GM23248 (cell line): ENCODE results near the gene ZNF407. TPM values are rescaled to one million over a fixed set of nuclear protein-coding genes. Genes with fewer than 3 reads are reported as not detected.

Experiments used
- DNase-seq: peaks from one replicate; pipeline ENCODE4 v3.0.0-alpha.2; 2015
- H2AFZ ChIP-seq: fragments of 200-600 bp; sonication (generic); 2 replicates; pipeline ENCODE4 v1.6.1; 2016; ENCODE audit warnings: antibody characterized with exemption
- H3F3A ChIP-seq: fragments of 200-600 bp; sonication (generic); 2 replicates; pipeline ENCODE4 v1.6.1; 2016; ENCODE audit warnings: mild to moderate bottlenecking, antibody characterized with exemption, mixed run types; ENCODE audit not compliant: insufficient read depth
- H3K27ac ChIP-seq: fragments of 200-600 bp; sonication (generic); 2 replicates; pipeline ENCODE4 v1.5.1; 2016; ENCODE audit warnings: mild to moderate bottlenecking
- H3K27me3 ChIP-seq: fragments of 200-600 bp; sonication (generic); replicated peaks from 2 replicates; pipeline ENCODE4 v1.6.1; 2016; ENCODE audit warnings: mild to moderate bottlenecking; ENCODE audit not compliant: insufficient read depth
- H3K36me3 ChIP-seq: fragments of 200-600 bp; sonication (generic); 2 replicates; pipeline ENCODE4 v1.6.1; 2016; ENCODE audit warnings: low read depth, mild to moderate bottlenecking
- H3K4me1 ChIP-seq: fragments of 200-600 bp; sonication (generic); 2 replicates; pipeline ENCODE4 v1.6.1; 2016; ENCODE audit warnings: mild to moderate bottlenecking; ENCODE audit not compliant: insufficient read depth
- H3K4me2 ChIP-seq: fragments of 200-600 bp; sonication (generic); one replicate; pipeline ENCODE4 v1.6.1; 2016; ENCODE audit warnings: mild to moderate bottlenecking; ENCODE audit not compliant: unreplicated experiment
- H3K4me3 ChIP-seq: fragments of 200-600 bp; sonication (generic); 2 replicates; pipeline ENCODE4 v1.5.1; 2016; ENCODE audit warnings: mild to moderate bottlenecking
- H3K79me2 ChIP-seq: fragments of 200-600 bp; sonication (generic); 2 replicates; pipeline ENCODE4 v1.6.1; 2016; ENCODE audit warnings: mild to moderate bottlenecking; ENCODE audit not compliant: insufficient read depth
- H3K9ac ChIP-seq: fragments of 200-600 bp; sonication (generic); 2 replicates; pipeline ENCODE4 v1.6.1; 2016; ENCODE audit warnings: mild to moderate bottlenecking
- H3K9me2 ChIP-seq: fragments of 200-600 bp; sonication (generic); 2 replicates; pipeline ENCODE4 v1.6.1; 2016; ENCODE audit warnings: mixed run types, mild to moderate bottlenecking, moderate library complexity; ENCODE audit not compliant: insufficient read depth
- H3K9me3 ChIP-seq: fragments of 200-600 bp; sonication (generic); one replicate; pipeline ENCODE4 v1.6.1; 2017; ENCODE audit warnings: low read depth
- H4K20me1 ChIP-seq: fragments of 200-600 bp; sonication (generic); 2 replicates; pipeline ENCODE4 v1.6.0; 2016; ENCODE audit not compliant: insufficient read depth
- EZH2 ChIP-seq: fragments of 200-600 bp; sonication (generic); IDR thresholded peaks from 2 replicates; pipeline ENCODE4 v1.6.1; 2018; ENCODE audit warnings: antibody characterized with exemption, mild to moderate bottlenecking; ENCODE audit not compliant: insufficient read depth, poor library complexity, severe bottlenecking
- EZH2phosphoT487 ChIP-seq: fragments of 200-600 bp; sonication (generic); IDR thresholded peaks from 2 replicates; pipeline ENCODE4 v1.6.1; 2018; ENCODE audit warnings: antibody characterized with exemption, moderate library complexity, mild to moderate bottlenecking, low read depth; ENCODE audit not compliant: insufficient read depth
- WGBS, 2 experiments: methylation state at CpG; one replicate each; pipeline ENCODE4 v1.1.6; 2015 to 2017; ENCODE audit warnings: low lambda C conversion rate in 2 of 2, low coverage in 1 of 2; ENCODE audit errors: missing lambda C conversion rate in 2 of 2; 5-methylcytosine and 5-hydroxymethylcytosine counted together
- in situ Hi-C: fragments of 300-500 bp; cut with MboI; formaldehyde crosslinking; loops from 2 replicates; pipeline ENCODE4 v1.15.0; 2020
- polyA plus RNA-seq: library from polyadenylated mRNA; unstranded; fragments of >200 nt; fragmentation: Nextera tagmentation; extraction: Ambion mirVana; gene quantifications from 2 replicates; pipeline ENCODE4 v1.2.1, GENCODE V29; 2016
- total RNA-seq: library from RNA; depleted of rRNA; stranded (reverse); fragments of >200 nt; shearing (Covaris generic); gene quantifications from 2 replicates; pipeline ENCODE4 v1.2.3, GENCODE V29; 2014

ZNF407 gene
- total and polyA plus RNA-seq, 2 experiments from 2014 or later: 2.6 to 6.3 TPM

DNA sequence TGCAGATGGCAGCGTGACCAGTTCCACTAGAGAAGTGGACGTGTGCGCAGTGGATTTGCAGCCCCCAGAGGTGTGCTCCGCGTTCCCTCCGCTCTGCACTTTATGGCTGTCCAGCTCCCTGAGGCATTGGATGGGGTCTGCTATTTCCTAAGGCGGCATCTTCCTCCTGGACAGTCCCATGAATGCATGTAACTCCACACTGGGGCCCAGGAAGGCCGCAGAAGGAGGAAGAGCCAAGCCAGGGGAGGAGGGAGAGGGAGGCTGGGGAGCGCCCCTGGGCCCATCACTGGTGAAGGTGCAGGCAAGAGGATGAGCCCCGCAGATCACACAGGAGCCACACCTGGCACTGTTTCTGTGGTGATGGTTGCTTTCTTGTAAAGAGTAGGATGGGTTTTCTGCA lies 512.1 kb downstream of the ZNF407 start:
- in situ Hi-C loops: no loop called here
- Histone ChIP-seq H3K9ac (no peak overlapping the region), H3K79me2 (no peaks in the 10 kb centered on the region), H3K4me3 (no peak overlapping the region), H3K9me3 (no peaks in the 10 kb centered on the region), H4K20me1 (no peaks in the 10 kb centered on the region), H3K9me2 (no peaks in the 10 kb centered on the region), H3K27ac (no peak overlapping the region), H3K36me3 (no peaks in the 10 kb centered on the region), H3K27me3 (no peaks in the 10 kb centered on the region), H3K4me2 (no peak overlapping the region), H3F3A (no peaks in the 10 kb centered on the region), H3K4me1 (no peaks in the 10 kb centered on the region), H2AFZ (no peak overlapping the region)
- DNase-seq: no peak
- TF ChIP-seq EZH2phosphoT487: no peak
- TF ChIP-seq EZH2: no peak
- WGBS, 2 experiments: 76% methylated on average over 10 of the region's 10 CpGs

- 64 to 70% methylated on average over 9 of the region's 9 CpGs for WGBS, 2 experiments
These were observed 512.6 kb downstream of the ZNF407 start for GRCh38 chr18:75110311-75110710.

DNA sequence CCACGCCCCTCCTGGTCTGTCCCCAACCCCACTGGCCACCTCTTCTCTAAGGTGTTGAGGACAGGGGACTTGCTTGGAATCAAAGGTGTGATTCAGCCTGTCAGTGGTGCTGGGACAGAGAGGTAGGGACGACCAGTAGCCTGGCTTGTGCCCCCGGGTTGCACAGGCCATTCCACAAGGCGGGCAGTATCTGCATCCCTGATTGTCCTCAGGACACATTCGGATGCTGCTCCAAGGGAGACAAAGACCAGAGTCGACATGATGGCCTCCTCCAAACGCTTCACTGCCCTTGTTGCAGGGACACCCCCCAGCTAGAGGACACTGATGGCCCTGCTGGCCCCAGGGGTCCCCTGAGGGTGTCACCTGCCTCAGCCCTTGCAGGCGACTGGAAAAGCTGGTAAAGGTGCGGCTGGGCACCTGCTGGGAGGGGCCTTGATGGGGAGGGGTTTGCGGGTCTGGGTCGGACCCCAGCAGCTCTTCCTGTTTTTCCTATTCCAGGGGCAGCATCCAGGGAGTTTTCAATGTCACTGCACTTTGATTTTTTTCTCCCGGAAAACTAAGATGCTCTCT lies 513.3 kb downstream of the ZNF407 start:
- WGBS, 2 experiments: 55 to 61% methylated on average over 11 to 12 of the region's 12 CpGs

More at GRCh38 chr18:75110311-75110710, 512.6 kb downstream of the ZNF407 start:
- H4K20me1 ChIP-seq: no peaks in the 10 kb centered on the region
- no peak overlapping the region for H3K27ac ChIP-seq
- H3K9ac ChIP-seq: no peak overlapping the region
- TF ChIP-seq EZH2phosphoT487: no peak
- no peak for TF ChIP-seq EZH2
- DNase-seq: no peak
- H3K27me3 ChIP-seq: no peaks in the 10 kb centered on the region
- no peaks in the 10 kb centered on the region for H3K9me2 ChIP-seq
- no peaks in the 10 kb centered on the region for H3K79me2 ChIP-seq
- H2AFZ ChIP-seq: no peak overlapping the region
- H3K36me3 ChIP-seq: no peaks in the 10 kb centered on the region
- H3F3A ChIP-seq: no peaks in the 10 kb centered on the region
- no peak overlapping the region for H3K4me3 ChIP-seq
- H3K4me2 ChIP-seq: no peak overlapping the region
- H3K4me1 ChIP-seq: no peaks in the 10 kb centered on the region
- in situ Hi-C loops: no loop called here
- H3K9me3 ChIP-seq: no peaks in the 10 kb centered on the region

GRCh38 chr18:75111760-75112159 lies 514.1 kb downstream of the ZNF407 start:
- no peaks in the 10 kb centered on the region for H3K4me1 ChIP-seq
- no peak overlapping the region for H2AFZ ChIP-seq
- no peaks in the 10 kb centered on the region for H3K79me2 ChIP-seq
- WGBS, 2 experiments: 69 to 73% methylated on average over 8 of the region's 8 CpGs
- H4K20me1 ChIP-seq: no peaks in the 10 kb centered on the region
- no peak overlapping the region for H3K4me3 ChIP-seq
- no peaks in the 10 kb centered on the region for H3K27me3 ChIP-seq
- DNase-seq: peak; percentile 6
- H3K36me3 ChIP-seq: no peaks in the 10 kb centered on the region
- in situ Hi-C loops: no loop called here
- H3K27ac ChIP-seq: no peak overlapping the region
- H3F3A ChIP-seq: no peaks in the 10 kb centered on the region
- no peak overlapping the region for H3K9ac ChIP-seq
- no peaks in the 10 kb centered on the region for H3K9me3 ChIP-seq
- no peak overlapping the region for H3K4me2 ChIP-seq
- no peak for TF ChIP-seq EZH2
- H3K9me2 ChIP-seq: no peaks in the 10 kb centered on the region

More for the DNA sequence above, 513.3 kb downstream of the ZNF407 start:
- Histone ChIP-seq H3K36me3 (no peaks in the 10 kb centered on the region), H3K9me2 (no peaks in the 10 kb centered on the region), H2AFZ (no peak overlapping the region), H3K4me2 (no peak overlapping the region), H3K4me1 (no peaks in the 10 kb centered on the region), H3K9ac (no peak overlapping the region), H3K27me3 (no peaks in the 10 kb centered on the region), H4K20me1 (no peaks in the 10 kb centered on the region), H3F3A (no peaks in the 10 kb centered on the region), H3K9me3 (no peaks in the 10 kb centered on the region), H3K4me3 (no peak overlapping the region), H3K27ac (no peak overlapping the region), H3K79me2 (no peaks in the 10 kb centered on the region)
- in situ Hi-C loops: no loop called here
- TF ChIP-seq EZH2 (no peak), EZH2phosphoT487 (no peak)
- no peak for DNase-seq
